HFFc6 (cell line): ENCODE data around the gene CPD. TPM values are rescaled to one million over a fixed set of nuclear protein-coding genes. Genes with fewer than 3 reads are reported as not detected.
A peak's percentile ranks its signal among the peaks of the same experiment; 100 is the strongest.

Experiments used
- DNase-seq: peaks from one replicate; pipeline ENCODE4 v3.0.0-alpha.2; 2018
- H3K27ac Mint-ChIP-seq: 2 replicates; pipeline ENCODE4 v1.8.0; 2020; ENCODE audit warnings: mild to moderate bottlenecking, mixed read lengths
- H3K27me3 Mint-ChIP-seq: 2 replicates; pipeline ENCODE4 v1.8.0; 2021; ENCODE audit warnings: mild to moderate bottlenecking, moderate library complexity, mixed read lengths; ENCODE audit not compliant: insufficient read depth
- H3K36me3 Mint-ChIP-seq: 2 replicates; pipeline ENCODE4 v1.8.0; 2021; ENCODE audit warnings: low read depth, mixed read lengths
- H3K4me1 Mint-ChIP-seq: 2 replicates; pipeline ENCODE4 v1.8.0; 2020; ENCODE audit warnings: low read depth, mixed read lengths
- H3K4me3 Mint-ChIP-seq: 2 replicates; pipeline ENCODE4 v1.8.0; 2020; ENCODE audit warnings: mild to moderate bottlenecking, moderate library complexity, mixed read lengths
- H3K9me3 Mint-ChIP-seq: 2 replicates; pipeline ENCODE4 v1.8.0; 2020; ENCODE audit warnings: mild to moderate bottlenecking, mixed read lengths
- CTCF ChIP-seq: fragments of 200-600 bp; sonication (generic); IDR thresholded peaks from 2 replicates; pipeline ENCODE4 v1.5.0; 2021; ENCODE audit warnings: antibody characterized with exemption, mild to moderate bottlenecking
- total RNA-seq, 6 experiments: library from RNA; stranded (reverse); fragmentation: NEBNext Ultra II Directional; extraction: Animal tissue kit (Norgen Biotek cat#: 25700); gene quantifications; 2 replicates in 1 of 6; 3 replicates in 5 of 6; pipeline ENCODE4 v1.2.3, GENCODE V29; 2021

The CPD gene
- total RNA-seq, 6 experiments from 2014 or later, result 45.9 to 57.4 (median 49.7) TPM

GRCh38 chr17:30519166-30519565 is 140.4 kb downstream of the CPD start:
- TF ChIP-seq CTCF, result no peak
- no peak for DNase-seq
- H3K9me3 Mint-ChIP-seq, result no peaks in the 10 kb centered on the region
- no peaks in the 10 kb centered on the region; the same call in 1 of the 2 replicates for H3K27me3 Mint-ChIP-seq
- peaks cover 36% of the 10 kb centered on the region for H3K36me3 Mint-ChIP-seq
- peak overlapping the region; percentile 96 for H3K27ac Mint-ChIP-seq
- peak overlapping the region; percentile 76; the same call in 1 of the 2 replicates for H3K4me3 Mint-ChIP-seq
- peaks cover 59% of the 10 kb centered on the region for H3K4me1 Mint-ChIP-seq

Other genes starting within 250 kb of the CPD start
- not detected for gene SLC6A4, start 143.2 kb upstream of the CPD start, total RNA-seq
- 10 to 100 TPM; 20.0 to 24.6 (median 22.4) TPM for gene BLMH, start 87.0 kb upstream of the CPD start, total RNA-seq
- not detected for gene TMIGD1, start 44.9 kb upstream of the CPD start, total RNA-seq
- 10 to 100 TPM; 41.2 to 47.6 (median 43.9) TPM for gene GOSR1, start 98.5 kb downstream of the CPD start, total RNA-seq